M059J (cell line): ENCODE data around the gene STUB1. TPM values are rescaled to one million over a fixed set of nuclear protein-coding genes. Genes with fewer than 3 reads are reported as not detected.

Experiments
- DNase-seq: peaks from one replicate; pipeline ENCODE4 v3.0.0-alpha.2; 2012; ENCODE audit warnings: low read depth
- total RNA-seq: library from RNA; depleted of rRNA; stranded (reverse); fragments of >200 nt; shearing (Covaris generic); gene quantifications from 2 replicates; pipeline ENCODE4 v1.2.3, GENCODE V29; 2014

Gene STUB1
- total RNA-seq, 1 experiment from 2014 or later, result 153 TPM

DNA sequence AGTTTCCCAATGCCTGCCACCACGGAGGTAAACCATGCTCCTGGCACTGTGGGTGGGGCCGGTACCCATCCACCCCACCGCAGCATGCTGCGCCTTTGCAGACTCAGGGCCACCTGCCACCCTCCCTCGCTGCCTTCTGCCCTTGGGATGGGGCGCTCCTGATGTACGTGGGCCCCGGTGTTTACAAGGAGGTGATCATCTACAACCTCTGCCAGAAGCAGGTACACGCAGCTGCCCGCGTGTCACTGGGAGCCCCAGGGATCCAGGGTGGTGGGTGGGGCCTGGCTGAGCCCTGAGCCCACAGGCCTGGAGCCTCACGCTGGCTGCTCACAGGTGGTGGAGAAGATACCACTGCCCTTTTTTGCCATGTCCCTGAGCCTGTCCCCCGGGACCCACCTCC is 13.6 kb upstream of the STUB1 start:
- no peak for DNase-seq

DNA sequence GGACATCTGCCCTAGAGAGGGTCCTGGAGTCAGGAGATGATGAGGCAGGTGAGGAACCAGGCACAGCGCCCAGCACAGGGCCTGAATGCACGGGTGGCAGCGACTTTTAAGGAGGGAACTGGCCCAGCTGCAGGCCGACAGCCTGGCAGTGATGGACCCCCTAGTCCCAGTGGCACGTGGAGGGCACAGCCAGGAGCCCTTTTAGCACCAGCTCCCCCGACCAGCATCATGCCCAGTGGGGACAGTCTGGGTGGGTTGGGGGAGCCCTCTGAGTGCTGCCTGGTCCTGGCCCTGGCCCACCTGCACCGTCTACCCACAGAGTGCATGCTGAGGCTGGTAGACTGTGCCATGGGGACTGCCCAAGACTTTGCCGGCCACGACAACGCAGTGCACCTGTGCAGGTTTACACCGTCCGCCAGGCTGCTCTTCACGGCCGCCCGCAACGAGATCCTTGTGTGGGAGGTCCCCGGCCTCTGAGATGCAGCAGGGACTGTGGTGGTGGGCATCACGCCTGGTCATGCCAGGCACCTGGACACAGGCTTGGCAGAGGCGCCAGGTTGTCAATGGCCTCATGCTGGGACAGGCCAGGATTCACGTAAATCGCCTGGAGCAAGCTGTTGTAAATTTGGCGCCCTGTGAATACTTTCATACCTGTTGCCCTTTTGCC is 13.0 kb upstream of the STUB1 start:
- no peak for DNase-seq

- DNase-seq, result peak; percentile 88
Measured at GRCh38 chr16:667780-668518, 12.3 kb upstream of the STUB1 start, which contains the start of gene RHOT2. Gene RHOT2 (plus strand): TSS chr16:668132. CDS start chr16:668200, 68 bp downstream.

DNA sequence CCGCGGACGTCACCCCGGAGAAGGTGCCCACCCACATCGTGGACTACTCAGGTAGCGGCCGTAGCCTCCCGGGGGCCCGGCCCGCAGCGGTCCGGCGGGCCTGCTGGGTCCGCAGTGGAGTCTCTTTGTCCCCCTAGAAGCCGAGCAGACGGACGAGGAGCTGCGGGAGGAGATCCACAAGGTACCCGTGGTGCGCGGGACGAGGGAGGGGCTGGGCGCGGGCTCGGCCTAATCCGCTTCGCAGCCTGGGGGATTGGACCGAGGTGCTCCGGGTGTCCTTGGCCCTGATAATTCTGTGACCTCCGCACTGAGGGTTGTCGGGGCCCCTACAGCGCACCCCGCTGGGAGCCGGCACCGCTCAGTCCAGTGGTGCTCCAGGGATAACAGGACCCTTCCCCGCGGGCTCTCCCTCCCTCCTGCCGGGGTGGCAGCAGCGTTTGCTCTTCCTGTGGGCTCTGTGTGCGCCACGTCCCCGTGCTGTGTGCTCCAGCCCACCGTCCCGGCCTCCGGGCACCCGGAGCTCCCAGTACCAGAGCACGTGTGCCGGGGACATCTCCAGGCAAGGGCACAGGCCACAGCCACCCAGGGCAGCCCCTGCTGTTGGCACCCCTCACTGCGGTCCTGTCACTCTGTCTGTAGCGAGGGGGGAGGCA is 11.6 kb upstream of the STUB1 start:
- no peak for DNase-seq

- DNase-seq, result no peak
Measured at GRCh38 chr16:669666-670065, 10.5 kb upstream of the STUB1 start.

DNA sequence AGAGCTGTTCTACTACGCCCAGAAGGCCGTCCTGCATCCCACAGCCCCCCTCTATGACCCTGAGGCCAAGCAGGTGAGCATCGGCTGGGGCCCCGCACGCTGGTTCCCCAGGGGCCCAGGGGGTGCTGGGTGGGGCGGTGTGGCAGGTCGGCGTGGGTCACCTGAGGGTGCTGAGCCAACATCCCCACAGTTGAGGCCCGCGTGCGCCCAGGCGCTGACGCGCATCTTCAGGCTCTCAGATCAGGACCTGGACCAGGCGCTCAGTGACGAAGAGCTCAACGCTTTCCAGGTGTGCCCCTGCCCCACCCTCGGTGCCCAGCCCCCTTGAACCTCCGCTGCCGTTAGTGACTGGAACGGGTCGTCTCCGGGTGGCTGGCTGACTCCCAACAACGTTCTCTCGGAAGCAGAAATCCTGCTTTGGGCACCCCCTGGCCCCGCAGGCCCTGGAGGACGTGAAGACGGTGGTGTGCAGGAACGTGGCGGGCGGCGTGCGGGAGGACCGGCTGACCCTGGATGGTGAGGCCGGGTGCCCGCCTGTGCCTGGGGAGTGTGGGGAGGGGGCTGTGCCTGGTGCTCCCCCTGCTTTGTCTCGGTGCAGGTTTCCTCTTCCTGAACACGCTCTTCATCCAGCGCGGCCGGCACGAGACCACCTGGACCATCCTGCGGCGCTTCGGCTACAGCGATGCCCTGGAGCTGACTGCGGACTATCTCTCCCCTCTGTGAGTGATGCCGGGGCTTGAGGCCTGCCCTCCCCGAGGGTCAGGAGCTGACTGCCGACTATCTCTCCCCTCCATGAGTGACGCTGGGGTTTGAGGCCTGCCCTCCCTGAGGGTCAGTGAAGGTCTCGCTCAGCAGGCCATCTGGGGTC is 9.5 kb upstream of the STUB1 start:
- DNase-seq, result no peak

DNA sequence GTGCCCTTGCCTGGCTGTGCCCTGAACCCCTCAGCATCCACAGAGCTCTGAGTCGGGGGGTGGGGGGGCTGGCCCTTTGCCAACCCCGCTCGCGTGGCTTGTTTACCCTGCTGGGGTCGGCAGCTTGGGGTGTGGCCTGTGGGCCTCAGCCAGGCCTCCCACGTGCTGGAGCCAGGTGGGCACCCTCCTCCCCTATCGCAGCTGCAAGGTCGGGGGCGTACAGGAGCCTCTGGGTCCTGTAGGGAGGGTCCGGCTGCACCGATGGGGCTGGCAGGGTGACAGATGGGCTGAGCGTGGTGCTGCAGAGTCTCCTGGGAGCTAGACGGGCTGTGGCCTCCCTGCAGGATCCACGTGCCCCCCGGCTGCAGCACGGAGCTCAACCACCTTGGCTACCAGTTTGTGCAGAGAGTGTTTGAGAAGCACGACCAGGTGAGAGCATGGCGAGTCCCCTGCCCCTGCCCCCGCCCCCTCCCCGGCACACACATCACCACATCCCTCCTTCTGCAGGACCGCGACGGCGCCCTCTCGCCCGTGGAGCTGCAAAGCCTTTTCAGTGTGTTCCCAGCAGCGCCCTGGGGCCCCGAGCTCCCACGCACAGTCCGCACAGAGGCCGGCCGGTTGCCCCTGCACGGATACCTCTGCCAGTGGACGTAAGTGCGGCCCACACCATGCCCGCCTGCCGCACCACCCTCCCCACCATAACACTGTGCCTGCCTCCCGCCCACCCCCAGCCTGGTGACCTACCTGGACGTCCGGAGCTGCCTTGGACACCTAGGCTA is 8.7 kb upstream of the STUB1 start:
- DNase-seq, result no peak

DNA sequence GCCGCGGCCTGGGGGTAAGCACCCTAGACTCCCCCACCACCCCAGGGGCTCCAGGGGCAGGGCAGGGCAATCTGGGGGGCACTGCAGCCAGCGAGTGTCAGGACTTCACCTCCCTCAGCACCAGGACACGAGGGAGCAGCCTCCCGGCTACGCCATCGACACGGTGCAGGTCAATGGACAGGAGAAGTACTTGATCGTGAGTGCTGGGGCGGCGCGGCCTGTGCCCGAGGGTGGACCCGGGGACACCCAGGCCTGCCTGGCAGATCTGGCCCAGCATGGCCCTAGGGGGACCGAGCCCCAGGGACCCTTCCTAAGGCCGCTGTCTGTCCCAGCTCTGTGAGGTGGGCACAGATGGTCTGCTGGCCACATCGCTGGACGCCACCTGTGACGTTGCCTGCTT is 7.8 kb upstream of the STUB1 start:
- DNase-seq, result no peak

DNA sequence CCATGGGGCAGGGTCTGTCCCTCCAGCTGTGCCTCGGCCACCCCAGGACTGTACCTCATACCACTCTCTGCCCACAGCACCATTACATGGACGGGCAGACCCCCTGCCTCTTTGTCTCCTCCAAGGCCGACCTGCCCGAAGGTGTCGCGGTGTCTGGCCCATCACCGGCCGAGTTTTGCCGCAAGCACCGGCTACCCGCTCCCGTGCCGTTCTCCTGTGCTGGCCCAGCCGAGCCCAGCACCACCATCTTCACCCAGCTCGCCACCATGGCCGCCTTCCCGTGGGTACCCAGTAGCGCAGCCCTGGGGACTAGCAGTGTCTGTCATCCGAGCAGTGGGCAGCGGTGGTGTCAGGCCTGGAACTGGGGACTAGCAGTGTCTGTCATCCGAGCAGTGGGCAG is 7.4 kb upstream of the STUB1 start:
- DNase-seq, result no peak

DNA sequence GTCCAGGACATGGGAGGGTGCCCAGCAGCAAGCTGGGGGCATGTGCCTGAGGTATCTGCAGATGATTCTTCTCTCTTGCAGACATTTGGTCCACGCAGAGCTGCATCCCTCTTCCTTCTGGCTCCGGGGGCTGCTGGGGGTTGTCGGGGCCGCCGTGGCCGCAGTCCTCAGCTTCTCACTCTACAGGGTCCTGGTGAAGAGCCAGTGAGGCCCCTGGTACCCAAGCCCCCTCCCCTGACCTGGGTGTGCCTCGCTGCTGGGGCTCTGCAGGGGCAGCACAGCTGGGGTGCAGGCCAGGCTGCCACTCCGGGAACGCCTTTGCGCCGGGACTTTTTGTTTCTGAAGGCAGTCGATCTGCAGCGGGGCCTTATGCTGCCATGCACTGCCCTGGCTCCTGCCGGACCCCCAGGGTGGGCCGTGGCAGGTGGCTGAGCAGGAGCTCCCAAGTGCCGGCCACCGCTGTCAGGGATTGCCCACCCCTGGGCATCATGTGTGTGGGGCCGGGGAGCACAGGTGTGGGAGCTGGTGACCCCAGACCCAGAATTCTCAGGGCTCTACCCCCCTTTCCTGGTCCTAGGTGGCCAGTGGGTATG is 6.7 kb upstream of the STUB1 start:
- no peak for DNase-seq

DNA sequence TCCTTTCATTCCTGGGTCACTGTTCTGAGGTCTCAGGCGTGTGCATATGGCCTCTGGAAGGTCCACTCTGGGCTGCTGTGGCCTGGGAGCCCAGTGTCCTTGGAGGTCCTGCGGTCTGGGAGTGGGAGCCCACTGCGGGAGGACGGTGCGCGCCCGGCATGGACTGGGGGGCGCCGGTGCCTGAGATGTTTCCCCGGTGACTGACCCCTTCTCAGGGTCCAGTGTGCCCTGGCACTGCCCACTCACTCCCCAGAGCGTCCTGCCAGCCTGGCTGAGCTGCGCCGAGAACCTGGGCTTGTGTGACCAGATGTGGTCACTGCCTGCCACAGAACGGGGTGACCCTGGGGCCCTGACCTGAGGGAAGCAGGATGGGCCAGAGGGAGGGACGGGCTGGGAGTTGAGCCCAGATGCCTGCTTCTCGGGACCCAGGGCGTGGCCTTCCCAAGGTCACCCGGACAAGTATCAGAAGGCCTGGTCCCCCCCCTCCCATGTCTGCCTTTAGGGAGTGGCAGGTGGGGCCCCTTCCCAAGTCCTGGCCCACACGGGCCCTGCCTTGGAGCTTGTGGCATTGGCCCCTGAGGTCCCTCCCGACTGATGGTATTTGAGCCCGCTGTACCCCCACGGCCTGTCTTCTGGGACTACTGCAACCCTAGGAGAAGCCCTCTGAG is 5.9 kb upstream of the STUB1 start:
- DNase-seq, result no peak

- no peak for DNase-seq
Measured at GRCh38 chr16:674968-675883, 5.0 kb upstream of the STUB1 start, which contains the start of gene RHBDL1. Gene RHBDL1 (plus strand): TSS chr16:675671. CDS start chr16:675791, 120 bp downstream.

- no peak for DNase-seq
Measured at GRCh38 chr16:675884-676564, 4.2 kb upstream of the STUB1 start.

DNA sequence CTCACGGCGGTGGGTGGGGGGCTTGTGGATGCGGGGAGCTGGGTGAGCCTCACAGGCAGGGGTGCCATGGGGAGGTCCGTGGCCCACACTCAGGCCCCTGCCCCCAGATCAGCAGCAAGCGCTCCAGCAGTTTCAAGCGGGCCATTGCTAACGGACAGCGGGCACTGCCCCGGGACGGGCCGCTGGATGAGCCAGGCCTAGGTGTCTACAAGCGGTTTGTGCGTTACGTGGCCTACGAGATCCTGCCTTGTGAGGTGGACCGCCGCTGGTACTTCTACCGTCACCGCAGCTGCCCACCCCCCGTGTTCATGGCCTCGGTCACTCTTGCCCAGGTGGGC is 3.7 kb upstream of the STUB1 start:
- DNase-seq, result no peak

- no peak for DNase-seq
Measured at GRCh38 chr16:676913-677312, 3.3 kb upstream of the STUB1 start.

DNA sequence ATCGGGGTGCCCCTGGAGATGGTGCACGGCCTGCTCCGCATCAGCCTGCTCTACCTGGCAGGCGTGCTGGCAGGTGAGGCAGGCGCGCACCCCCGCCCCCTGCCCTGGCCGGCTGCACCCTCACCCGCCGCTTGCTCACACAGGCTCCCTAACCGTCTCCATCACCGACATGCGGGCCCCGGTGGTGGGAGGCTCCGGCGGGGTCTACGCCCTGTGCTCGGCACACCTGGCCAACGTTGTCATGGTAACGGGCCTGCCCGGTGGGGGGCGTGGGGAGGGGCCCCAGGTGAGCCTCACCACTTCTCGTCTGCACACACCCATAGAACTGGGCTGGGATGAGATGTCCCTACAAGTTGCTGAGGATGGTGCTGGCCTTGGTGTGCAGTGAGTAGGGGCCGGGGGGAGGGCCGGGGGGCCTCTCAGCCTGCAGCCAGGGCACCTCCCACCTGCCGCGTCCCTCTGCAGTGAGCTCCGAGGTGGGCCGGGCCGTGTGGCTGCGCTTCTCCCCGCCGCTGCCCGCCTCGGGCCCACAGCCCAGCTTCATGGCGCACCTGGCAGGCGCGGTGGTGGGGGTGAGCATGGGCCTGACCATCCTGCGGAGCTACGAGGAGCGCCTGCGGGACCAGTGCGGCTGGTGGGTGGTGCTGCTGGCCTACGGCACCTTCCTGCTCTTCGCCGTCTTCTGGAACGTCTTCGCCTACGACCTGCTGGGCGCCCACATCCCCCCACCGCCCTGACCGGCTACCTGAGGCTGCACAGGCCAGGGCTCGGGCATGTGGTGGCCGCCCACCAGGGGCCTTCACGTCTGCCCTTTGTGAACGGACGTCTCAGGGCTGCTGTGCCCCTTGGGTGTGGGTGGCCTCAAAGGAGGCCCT is 2.7 kb upstream of the STUB1 start:
- DNase-seq, result no peak

DNA sequence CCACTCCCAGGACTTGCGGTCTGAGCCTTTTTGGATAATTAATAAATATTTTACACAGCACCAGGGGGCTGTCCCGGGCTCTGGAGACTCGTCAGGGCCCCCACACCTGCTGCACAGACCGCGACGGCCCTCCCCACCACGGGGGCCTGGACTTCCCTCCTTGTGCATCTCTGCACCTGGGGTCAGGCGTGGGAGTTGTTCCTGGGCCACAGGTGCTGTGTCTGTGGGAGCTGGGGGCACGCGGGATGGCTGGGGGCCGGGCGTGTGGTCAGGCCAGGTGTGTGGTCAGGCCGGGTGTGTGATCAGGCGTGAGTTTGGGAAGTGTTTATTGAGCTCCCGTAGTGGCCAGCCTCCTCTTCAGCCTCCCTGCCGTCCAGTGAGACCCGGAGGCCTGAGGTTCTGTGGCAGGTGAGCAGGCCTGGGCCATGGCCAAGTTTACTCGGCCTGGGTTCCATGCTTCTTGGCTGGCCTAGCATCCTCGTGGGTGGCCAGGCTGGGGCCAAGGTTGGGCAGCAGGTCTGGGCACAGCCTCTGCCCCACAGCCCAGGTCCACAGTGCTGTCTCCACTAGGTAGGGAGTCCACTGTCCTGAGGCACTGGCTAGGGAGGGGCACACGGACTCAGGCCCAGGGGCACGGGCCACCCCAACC is 1.9 kb upstream of the STUB1 start:
- no peak for DNase-seq
